Neural cell (in vitro differentiated cells): ENCODE data around the gene CUEDC1.

Experiments used
- EP300 ChIP-seq: fragments of 450-650 bp; conservative IDR thresholded peaks from 2 replicates; pipeline ENCODE4 v1.6.1; 2014; ENCODE audit warnings: antibody characterized with exemption, mild to moderate bottlenecking, moderate library complexity; ENCODE audit not compliant: poor library complexity, severe bottlenecking
- EZH2 ChIP-seq: fragments of 200-600, 300-800 bp; shearing (Covaris generic), sonication (generic); IDR thresholded peaks from 2 replicates; pipeline ENCODE4 v1.6.1; 2014; ENCODE audit warnings: antibody characterized with exemption, low read length, borderline replicate concordance, mild to moderate bottlenecking; ENCODE audit not compliant: insufficient read depth, poor library complexity, severe bottlenecking
- POLR2AphosphoS5 ChIP-seq: IDR thresholded peaks from 2 replicates; pipeline ENCODE4 v1.6.1; 2012
- TF ChIP-seq, protein P1 (sequence below): fragments of 450-650 bp; IDR thresholded peaks from 2 replicates; pipeline ENCODE4 v1.5.1; 2014; ENCODE audit warnings: antibody characterized with exemption, mild to moderate bottlenecking, moderate library complexity; ENCODE audit not compliant: poor library complexity, severe bottlenecking
- TF ChIP-seq, protein P2 (sequence below): IDR thresholded peaks from 2 replicates; pipeline ENCODE4 v1.6.1; 2012; ENCODE audit warnings: borderline replicate concordance

DNA sequence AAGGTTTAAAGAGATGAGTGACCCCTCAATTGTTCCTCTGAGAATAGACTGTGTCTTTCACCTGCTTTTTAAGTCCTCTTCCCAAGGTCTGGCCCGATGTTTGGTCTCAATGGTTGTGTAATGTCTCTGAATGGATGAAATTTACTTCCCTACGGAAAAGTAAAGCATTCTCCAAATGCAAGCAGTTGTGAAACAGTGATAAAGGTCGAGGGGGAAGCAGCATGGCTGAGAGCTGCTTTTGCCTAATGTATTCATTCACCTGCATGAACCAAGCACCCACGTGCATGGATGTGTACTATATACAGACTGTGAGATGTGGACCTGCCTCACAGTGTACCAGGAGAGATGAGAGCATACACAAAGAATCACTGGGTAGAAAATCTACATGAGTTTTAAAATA, 116.8 kb downstream of the CUEDC1 start:
- TF ChIP-seq EZH2 (no peak), EP300 (no peak), POLR2AphosphoS5 (no peak)
- TF ChIP-seq, protein P1, sequence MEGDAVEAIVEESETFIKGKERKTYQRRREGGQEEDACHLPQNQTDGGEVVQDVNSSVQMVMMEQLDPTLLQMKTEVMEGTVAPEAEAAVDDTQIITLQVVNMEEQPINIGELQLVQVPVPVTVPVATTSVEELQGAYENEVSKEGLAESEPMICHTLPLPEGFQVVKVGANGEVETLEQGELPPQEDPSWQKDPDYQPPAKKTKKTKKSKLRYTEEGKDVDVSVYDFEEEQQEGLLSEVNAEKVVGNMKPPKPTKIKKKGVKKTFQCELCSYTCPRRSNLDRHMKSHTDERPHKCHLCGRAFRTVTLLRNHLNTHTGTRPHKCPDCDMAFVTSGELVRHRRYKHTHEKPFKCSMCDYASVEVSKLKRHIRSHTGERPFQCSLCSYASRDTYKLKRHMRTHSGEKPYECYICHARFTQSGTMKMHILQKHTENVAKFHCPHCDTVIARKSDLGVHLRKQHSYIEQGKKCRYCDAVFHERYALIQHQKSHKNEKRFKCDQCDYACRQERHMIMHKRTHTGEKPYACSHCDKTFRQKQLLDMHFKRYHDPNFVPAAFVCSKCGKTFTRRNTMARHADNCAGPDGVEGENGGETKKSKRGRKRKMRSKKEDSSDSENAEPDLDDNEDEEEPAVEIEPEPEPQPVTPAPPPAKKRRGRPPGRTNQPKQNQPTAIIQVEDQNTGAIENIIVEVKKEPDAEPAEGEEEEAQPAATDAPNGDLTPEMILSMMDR = no peak
- TF ChIP-seq, protein P2, sequence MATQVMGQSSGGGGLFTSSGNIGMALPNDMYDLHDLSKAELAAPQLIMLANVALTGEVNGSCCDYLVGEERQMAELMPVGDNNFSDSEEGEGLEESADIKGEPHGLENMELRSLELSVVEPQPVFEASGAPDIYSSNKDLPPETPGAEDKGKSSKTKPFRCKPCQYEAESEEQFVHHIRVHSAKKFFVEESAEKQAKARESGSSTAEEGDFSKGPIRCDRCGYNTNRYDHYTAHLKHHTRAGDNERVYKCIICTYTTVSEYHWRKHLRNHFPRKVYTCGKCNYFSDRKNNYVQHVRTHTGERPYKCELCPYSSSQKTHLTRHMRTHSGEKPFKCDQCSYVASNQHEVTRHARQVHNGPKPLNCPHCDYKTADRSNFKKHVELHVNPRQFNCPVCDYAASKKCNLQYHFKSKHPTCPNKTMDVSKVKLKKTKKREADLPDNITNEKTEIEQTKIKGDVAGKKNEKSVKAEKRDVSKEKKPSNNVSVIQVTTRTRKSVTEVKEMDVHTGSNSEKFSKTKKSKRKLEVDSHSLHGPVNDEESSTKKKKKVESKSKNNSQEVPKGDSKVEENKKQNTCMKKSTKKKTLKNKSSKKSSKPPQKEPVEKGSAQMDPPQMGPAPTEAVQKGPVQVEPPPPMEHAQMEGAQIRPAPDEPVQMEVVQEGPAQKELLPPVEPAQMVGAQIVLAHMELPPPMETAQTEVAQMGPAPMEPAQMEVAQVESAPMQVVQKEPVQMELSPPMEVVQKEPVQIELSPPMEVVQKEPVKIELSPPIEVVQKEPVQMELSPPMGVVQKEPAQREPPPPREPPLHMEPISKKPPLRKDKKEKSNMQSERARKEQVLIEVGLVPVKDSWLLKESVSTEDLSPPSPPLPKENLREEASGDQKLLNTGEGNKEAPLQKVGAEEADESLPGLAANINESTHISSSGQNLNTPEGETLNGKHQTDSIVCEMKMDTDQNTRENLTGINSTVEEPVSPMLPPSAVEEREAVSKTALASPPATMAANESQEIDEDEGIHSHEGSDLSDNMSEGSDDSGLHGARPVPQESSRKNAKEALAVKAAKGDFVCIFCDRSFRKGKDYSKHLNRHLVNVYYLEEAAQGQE = no peak
